Measurements from ENCODE around the gene UBAC2.

Gene UBAC2, protein sequence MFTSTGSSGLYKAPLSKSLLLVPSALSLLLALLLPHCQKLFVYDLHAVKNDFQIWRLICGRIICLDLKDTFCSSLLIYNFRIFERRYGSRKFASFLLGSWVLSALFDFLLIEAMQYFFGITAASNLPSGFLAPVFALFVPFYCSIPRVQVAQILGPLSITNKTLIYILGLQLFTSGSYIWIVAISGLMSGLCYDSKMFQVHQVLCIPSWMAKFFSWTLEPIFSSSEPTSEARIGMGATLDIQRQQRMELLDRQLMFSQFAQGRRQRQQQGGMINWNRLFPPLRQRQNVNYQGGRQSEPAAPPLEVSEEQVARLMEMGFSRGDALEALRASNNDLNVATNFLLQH

DNA sequence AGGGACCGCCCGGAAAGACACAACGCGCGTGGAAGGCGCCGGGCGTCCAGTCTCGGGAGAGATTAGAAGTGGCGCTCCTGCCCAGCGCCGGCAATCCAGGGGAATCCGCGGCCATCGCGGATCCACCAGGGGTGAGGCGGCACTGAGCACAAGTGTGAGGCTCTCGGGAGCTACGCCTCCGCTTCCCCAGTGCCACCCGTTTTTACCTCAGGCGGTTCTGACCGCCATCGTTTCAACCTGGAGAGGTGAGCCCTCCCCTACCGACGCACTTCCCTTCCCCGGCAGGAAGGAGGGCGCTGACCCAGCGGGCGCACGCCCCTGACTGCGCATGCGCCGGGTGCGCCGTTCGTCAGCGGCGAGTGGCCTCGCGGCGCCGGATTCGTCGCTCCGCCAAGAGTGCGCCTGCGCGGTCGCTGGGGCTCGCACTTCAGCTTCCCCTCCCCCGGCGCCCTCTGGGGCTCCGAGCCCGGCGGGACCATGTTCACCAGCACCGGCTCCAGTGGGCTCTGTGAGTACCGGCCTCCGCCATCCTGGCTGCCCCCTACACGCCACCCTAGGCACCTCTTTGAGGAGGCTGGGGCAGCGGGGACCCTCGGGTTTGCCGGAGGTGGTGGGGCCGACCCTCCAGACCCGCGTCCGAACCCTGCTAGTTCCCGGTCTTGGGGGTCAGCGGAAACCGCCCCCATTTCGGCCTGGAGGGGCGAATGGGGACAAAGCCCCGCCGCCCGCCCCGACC, at the start of gene UBAC2:
Gene UBAC2 (plus strand): TSS at position 423 of the 736 bp plus-strand sequence. CDS start 55 bp downstream, at position 478.
- FAIRE-seq: peak; percentile 27

DNA sequence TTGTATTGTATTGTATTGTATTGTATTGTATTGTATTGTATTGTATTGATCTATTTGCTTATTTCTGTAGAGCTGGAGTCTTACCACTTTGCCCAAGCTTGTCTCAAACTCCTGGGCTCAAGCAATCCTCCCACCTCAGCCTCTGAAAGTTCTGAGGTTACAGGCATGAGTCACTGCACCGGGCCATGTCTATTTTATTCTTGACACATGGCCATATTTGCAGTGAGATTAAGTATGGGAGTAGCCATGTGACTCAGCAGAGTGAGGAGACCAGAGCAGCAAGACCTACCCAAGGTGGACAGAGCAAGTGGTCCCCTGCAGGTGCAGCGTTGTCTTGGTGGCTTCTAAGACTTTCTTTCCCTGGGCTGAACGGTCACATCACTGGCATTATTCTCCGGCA, 49.1 kb upstream of the UBAC2 start:
- FAIRE-seq: no peak

DNA sequence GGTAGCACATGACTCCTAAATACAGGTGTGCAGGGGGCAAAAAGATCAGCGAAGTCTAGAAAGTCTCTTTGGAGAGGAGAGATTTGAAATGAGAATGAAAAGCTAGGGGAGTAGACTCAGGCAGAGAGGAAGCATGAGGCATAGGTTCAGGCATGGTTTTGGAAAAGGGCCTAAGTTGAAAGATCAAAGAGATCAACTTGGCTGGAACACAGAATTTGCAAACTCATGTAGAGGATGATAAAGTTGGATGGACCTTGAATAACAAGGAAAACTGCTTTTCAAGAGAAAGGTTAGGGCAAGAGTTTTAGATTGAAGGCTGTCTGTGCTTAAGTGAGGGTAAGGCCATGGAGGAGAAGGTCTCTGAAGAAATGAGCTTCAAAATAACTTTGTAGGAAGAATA, 47.4 kb upstream of the UBAC2 start:
- FAIRE-seq: no peak

DNA sequence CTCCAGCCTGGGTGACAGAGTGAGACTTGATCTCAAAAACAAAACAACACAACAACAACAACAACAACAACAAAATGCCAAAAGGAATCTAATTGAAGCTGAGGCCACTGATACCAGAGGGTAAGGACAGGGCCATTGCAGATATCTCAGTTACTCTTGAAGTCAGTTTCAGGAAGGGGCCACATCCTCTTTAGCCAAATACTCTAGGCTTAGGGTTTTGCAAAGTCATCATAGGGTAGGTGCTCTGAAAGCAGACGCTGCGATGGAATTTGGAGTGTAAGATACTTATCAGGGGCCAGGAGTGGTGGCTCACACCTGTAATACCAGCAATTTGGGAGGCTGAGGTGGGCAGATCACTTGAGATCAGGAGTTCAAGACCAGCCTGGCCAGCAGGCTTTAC, 46.6 kb upstream of the UBAC2 start:
- no peak for FAIRE-seq

DNA sequence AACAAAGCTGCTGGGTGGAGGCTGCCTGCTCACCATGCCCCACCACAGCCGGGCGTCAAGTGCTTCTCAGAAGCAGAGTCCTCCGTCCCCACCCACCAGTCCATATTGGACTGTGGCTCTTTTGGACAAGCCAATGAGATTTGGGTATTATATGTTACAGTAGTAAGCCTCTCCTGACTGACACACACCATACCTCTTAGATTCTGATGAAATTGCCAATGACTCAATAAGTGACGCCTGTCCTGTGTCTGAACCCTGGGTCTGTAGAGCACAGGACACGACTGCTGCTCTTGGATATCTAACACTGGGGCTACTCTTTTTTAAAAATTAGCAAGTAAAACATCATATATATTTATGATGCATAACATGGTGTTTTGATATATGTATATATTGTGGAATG, 44.8 kb upstream of the UBAC2 start:
- FAIRE-seq: no peak

DNA sequence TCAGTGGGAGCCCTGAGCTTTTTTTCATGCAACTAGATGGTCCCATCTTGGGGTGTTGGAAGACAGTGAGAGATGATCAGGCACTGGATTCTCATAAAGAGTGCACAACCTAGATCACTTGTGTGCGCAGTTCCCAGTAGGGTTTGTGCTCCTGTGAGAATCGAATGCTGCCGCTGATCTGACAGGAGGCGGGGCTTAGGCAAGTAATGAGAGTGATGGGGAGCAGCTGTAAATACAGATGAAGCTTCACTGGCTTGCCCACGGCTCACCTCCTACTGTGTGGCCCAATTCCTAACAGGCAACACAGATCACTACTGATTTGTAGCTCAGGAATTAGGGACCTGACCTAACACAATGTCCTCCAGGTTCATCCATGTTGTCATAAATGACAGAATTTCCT, 43.6 kb upstream of the UBAC2 start:
- FAIRE-seq: no peak

DNA sequence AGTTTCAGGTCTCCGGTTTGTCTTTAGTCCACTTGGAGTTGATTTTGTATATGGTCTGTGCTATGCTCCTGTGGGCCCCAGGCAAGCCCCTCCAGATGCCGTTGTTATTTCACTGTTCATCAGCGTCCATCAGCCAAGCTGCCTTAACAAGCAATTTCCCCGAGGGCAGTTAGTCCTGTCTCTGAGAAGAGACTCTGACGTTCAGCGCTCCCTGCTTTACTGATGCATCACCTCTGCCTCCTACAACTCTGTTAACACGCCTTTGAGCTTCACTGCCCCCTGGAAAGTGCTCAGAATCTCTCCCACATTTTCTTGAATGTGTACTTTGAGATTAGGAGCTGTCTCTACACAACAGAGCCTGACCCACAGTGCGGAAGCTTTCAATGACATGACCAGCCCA, 41.8 kb upstream of the UBAC2 start:
- no peak for FAIRE-seq

DNA sequence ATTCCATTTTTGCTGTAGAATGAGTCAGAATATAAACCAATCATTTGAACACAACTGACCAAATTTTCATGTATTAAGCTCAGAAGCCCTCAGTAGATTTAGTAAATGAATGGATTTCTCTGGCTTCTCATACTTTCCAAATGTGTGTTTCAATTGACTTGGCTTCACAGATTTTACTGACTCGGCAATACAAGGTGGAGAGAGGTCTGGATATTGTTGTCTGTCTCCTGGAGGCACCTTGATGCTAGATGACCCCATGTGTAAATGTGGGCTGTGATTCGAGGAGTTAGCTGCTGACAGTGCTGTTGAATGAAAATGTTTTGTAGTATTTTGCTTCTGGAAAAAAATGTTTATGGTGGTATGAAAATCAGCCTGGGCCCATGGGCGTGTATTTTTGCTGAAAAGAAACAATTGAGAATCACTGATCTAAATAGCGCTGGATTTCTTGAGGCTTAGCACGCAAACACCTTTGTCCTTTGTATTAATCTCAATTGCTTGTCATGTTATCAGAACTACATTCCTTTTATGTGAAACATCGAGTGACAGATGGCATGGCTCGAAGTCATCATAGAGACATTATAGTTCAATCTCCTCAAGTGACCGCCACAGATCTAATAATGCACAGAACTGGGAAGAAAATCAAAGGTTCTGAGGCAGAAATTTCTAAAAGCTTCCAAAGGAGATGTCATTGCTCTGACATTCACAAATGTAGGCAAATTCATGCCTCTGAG, 41.2 kb upstream of the UBAC2 start:
- no peak for FAIRE-seq

DNA sequence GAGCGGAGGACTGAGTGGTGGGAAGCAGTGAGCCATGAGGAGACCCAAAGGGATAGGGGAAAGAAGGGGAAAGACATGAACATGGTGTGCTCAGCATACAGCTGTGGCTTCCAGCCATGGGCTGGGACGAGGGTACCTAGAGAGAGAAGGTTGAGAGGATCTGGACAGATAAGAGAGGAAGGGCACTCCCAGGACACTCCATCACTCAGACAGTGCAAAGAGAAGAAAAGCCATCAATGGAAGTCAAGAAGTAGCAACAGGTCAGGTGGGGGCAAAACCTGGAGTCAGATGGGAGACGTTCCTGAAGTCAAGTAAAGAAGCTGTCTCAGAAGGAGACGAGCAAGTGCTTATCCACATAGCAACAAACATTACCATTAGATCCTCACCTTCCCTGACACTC, 40.2 kb upstream of the UBAC2 start:
- no peak for FAIRE-seq

DNA sequence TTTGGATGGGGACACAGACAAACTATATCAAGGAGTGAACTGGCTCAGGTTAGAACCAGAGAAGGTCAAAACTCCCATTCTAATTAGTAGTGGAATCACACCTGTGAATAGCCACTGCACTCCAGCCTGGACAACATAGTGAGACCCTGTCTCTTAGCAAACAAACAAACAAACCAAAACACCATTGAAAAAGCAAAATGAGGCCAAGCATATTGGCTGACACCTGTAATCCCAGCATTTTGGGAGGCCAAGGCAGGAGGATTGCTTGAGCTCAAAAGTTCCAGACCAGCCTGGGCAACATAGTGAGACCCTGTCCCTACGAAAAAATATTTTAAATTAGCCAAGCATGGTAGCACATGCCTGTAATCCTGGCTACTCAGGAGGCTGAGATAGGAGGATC, 39.1 kb upstream of the UBAC2 start:
- no peak for FAIRE-seq

DNA sequence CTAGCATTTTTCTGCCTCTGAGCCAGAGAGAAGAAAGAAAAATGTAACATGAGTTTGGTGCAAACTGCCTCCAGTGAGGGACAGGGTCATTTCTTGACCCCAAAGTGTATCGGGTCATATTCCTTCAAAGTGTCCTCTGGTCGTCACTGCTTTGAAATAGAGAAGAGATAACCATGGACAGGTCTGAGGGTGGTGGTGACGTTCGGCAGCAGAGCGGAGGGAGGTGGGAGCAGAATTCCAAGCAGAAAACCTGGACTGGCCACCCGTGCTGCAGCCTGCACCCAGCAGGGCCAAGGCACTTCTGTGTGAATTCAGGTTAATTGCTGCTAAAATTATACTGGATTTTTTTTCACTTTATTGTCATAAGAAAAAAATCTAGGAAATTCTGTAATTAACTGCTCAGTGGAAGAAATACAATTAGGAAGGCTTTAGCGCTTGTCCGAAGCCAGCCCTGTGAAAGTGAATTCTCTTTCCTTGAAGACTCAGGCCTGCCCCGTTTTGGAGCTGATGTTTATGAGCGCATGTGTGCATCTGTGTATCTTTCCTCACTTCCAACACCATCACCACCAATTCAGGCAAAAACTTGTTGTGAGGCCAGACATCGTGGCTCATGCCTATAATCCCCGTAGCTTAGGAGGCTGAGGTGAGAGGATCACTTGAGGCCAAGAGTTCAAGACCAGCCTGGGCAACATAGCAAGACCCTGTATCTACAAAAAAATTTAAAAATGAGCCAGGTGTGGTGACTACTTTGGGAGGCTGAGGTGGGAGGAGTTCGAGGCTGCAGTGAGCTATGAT, 37.9 kb upstream of the UBAC2 start:
- FAIRE-seq: no peak

DNA sequence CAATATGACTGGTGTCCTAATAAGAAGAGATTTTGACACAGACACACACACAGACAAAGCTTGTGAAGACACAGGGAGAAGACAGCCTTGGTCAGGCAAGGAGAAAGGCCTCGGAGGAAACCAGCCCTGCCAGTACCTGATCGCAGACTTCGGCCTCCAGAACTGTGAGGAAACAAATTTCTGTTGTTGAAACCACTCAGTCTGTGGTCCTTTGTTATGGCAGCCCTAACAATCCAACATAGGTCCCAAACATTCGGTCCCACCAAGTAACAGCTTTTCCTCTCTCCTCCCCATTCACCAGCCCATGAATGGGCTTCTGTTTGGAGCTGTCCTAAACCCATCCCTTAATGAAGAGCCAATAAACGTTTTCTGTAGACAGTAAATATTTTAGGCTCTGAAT, 36.4 kb upstream of the UBAC2 start:
- FAIRE-seq: no peak

DNA sequence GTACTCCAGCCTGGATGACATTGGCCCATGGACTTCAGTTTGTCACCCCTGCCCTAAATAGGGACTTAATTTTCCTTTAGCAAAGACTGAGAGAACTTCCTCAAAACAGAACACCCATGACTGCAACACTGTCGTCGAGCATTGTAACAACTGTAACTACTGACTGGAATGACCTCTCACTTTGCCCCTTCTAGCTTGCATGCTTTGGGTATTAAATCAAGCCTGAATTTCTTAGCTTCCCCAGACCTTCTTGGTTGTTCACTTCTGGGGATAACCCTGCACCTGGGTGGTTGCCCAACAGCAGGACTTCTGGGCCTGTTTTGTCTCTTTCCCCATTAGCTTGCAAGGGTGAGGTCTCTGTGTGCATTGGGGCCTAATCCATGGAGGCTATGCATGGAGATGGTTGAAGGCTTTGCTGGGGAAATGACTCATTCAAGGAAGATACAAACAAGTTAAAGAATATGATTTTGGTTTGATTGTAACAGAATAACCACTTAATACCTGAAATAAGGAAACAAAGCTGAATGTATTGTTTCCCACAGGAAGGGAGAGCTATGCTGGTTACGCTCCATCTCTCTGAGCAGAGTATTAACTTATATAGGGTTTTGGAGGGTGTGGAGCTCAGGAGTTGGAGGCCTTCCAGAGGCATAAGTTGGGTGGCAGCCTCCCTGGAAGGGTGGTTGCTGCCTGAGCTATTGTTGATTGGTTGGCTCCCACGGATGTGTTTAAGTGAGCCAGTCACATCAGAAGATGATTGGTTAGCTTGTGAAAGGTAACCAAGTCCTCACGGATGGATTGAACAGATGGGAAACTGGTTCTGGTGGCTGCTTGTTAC, 34.7 kb upstream of the UBAC2 start:
- no peak for FAIRE-seq

DNA sequence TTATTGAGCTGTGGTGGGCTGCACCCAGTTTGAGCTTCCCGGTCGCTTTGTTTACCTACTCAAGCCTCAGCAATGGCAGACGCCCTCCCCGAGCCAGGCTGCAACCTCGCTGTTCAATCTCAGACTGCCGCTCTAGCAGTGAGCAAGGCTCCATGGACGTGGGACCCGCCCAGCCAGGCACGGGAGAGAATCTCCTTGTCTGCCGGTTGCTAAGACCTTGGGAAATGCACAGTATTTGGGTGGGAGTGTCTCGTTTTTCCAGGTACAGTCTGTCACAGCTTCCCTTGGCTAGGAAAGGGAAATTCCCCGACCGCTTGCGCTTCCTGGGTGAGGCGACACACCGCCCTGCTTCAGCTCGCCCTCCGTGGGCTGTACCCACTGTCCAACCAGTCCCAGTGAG, 27.7 kb upstream of the UBAC2 start:
- FAIRE-seq: no peak

DNA sequence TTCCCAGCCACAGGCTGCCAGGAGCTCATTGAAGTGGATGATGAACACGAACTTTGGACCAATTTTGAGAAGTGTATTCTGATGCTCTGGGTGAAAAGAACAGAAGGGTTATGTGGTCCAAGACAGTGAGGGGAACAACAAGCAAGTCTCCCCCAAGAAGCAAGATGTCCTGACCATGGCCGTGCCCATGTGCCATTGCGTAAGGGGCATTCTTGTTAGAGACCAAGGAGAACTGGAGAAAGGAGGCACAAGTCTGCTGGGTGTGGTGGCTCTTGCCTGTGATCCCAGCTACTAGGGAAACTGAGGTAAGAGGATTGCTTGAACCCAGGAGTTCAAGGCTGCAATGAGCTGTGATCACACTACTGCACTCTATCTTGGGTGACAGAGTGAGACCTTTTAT, 27.0 kb upstream of the UBAC2 start:
- FAIRE-seq: no peak

DNA sequence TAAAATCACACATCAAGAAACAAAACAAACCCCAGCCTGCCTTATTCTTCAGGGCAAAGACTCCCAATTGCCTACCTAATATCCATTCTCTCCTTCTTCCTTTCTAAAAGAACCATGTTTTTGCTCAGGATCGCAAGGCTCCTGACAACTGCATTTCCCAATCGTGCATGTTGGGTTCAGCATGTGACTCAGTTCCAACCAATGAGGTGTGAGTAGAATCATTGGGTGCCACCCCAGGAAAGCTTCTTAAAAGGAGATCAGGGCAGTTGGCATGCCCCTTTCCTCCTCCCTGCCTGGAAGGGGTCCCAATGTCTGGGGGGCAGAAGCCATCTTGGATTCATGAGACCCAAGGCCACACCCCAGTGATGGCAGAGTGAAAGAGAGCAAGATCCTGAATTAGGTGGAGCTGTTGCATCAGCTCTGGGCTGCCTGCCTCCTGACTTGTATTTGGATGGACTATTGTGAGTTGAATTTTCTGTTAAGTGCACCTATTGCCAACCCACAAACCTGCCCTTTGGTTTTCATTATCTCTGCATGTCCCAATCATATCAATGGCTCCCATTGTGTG, 26.0 kb upstream of the UBAC2 start:
- no peak for FAIRE-seq

DNA sequence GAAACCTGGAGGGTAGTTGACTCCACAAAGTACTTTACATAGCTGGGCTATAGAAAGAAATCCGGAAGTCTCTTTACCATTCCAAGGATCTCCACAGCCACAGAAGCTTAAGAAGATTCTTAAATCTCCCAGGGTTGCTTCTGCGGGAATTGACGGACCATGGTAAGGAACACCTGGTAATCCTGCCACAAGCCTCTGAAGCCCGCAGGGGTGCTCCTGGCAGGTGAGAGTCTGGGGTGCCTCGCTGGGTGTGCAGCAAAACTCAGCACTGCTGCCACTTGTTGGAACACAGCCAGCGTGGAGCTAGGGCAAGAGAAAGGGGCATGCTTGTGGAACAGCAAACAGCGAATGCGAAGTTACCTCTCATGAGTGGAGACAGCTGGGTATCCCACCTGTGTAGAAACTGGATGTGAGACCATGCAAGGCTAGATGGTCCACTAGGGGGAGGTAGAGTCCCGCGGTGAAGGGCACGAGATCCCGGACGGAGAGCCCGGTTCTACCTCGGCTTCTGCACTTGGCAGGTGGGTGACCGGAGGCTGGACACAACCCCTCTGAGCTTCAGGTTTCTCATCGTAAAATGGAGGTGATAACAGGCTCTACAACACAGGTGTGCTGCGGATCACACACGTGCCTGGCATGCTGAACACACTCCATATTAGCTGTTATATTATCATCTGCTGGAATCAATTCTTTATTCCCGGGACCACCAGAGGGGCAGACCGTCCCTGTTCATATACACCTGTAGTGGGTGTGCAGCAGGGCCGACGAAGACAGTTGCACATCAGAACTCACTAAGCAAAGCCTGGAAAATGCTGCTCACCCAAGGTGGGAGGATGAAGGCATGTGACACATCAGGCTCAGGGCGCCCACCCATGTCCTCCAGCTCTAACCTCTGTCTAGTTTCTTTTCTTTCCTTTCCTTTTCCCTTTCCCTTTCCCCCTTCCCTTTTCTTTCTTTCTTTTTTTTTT, 24.1 kb upstream of the UBAC2 start:
- no peak for FAIRE-seq

DNA sequence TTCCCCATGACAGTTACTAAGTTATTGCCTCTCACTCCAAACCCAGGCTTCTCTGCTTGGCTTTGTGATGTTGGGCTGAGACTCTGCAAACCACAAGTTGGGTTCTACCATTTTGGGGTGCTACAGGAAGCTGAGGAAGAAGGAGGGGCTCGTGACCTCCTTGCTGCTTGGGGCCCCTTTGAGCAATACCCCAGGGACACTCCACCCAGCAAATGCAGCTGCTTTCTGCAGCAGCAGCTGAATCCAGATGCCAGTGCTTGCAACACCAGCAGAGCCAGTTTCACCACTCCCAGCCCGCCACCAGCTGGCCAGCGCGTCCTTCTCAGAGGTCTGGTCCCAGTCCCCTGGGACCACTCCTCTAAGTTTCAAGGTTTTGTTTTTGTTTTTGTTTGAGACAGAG, 22.0 kb upstream of the UBAC2 start:
- FAIRE-seq: no peak

DNA sequence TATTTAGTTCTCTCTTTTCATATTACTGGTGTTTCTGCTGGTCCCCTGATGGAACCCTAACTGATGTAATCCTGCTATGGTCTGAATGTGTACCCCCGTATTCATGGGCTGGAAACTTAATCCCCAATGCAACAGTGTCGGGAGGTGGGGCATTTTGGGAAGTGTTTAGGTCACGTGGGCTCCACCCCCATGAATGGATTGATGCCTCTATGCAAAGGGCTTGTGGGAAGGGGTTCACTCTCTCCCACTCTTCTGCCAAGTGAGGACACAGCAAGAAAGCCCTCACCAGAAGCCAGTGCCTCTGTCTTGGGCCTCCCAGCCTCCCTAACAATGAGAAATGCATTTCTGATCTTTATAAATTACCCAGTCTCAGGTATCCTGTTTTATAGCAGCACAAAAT, 21.2 kb upstream of the UBAC2 start:
- FAIRE-seq: no peak

DNA sequence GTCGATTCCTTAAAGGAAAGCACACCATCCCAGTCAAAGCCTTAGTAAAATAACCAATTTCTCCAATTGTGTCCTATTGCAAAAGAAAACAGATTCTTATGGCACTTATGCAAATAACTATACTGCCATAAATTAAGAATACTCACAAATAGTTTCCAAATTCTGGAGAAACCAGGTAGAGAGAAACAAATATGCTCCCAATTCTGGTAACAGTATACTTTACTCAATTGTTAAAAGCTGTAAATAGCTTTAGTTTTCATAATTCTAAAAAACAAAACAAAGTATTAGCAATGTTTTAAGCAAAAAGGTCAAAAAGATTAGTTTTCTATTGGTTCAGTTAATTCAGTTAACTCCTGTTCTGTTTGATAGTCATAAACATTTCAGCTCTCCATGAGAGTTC, 18.2 kb upstream of the UBAC2 start:
- no peak for FAIRE-seq

DNA sequence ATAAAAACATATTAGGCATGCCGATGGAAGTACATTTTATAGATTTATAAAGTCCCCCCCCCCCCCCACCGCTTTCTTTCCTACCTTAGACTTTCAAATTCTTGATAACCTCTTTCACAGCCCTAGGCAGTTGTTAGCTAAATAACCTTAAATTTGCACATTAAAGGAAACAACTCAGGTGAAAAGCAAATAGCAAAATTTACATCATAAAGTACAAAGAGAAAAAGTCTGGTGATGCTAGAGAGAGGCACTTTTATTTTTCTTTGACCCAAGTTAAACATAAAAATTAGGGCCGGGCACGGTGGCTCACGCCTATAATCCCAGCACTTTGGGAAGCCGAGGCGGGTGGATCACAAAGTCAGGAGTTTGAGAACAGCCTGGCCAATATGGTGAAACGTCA, 15.0 kb upstream of the UBAC2 start:
- no peak for FAIRE-seq
